Measurements from ENCODE around the gene ATP5F1B. TPM values are rescaled to one million over a fixed set of nuclear protein-coding genes. Genes with fewer than 3 reads are reported as not detected.

Gene ATP5F1B
- total RNA-seq, 1 donor from 2014 or later = 609 TPM

GRCh38 chr12:56622535-56622934, 23.2 kb downstream of the ATP5F1B start:
- H3K27ac ChIP-seq = no peak overlapping the region
- H3K4me3 Mint-ChIP-seq = no peak overlapping the region
- no peak overlapping the region for H3K4me3 ChIP-seq
- no peak for DNase-seq (ENCODE audit: low spot score)
- H3K9me3 Mint-ChIP-seq = no peaks in the 10 kb centered on the region
- H3K27me3 Mint-ChIP-seq (ENCODE audit: insufficient read depth, low read depth) = no peaks in the 10 kb centered on the region
- no peak overlapping the region for H3K9ac ChIP-seq
- H3F3A ChIP-seq (ENCODE audit: low read depth) = peaks cover 5% of the 10 kb centered on the region
- TF ChIP-seq EZH2 (IDR thresholded peaks at IDR 0.05) = no peak
- no peak for TF ChIP-seq CTCF (IDR thresholded peaks at IDR 0.05)
- TF ChIP-seq EZH2phosphoT487 (IDR thresholded peaks at IDR 0.05) = no peak
- peaks cover 10% of the 10 kb centered on the region for H3K4me1 ChIP-seq
- H3K36me3 Mint-ChIP-seq = peaks cover 40% of the 10 kb centered on the region
- no peaks in the 10 kb centered on the region for H3K9me3 ChIP-seq (ENCODE audit: low read depth)
- H2AFZ ChIP-seq (replicated peaks) = no peak overlapping the region
- H3K27ac Mint-ChIP-seq = no peak overlapping the region
- H4K20me1 ChIP-seq (ENCODE audit: low read depth) = peaks cover 94% of the 10 kb centered on the region
- H3K4me1 Mint-ChIP-seq = peaks cover 17% of the 10 kb centered on the region
- H3K27me3 ChIP-seq = no peaks in the 10 kb centered on the region
- H3K36me3 ChIP-seq = no peaks in the 10 kb centered on the region
- H3K4me2 ChIP-seq = no peak overlapping the region
- peaks cover 99% of the 10 kb centered on the region for H3K79me2 ChIP-seq (ENCODE audit: low read depth)

- Mint-ChIP-seq H3K4me1 (peaks cover 4% of the 10 kb centered on the region), H3K9me3 (no peaks in the 10 kb centered on the region), H3K36me3 (peaks cover 42% of the 10 kb centered on the region), H3K4me3 (no peak overlapping the region), H3K27me3 (ENCODE audit: insufficient read depth, low read depth) (peaks cover 2% of the 10 kb centered on the region), H3K27ac (no peak overlapping the region)
- Histone ChIP-seq H3K4me2 (no peak overlapping the region), H3F3A (ENCODE audit: low read depth) (no peaks in the 10 kb centered on the region), H3K4me3 (no peak overlapping the region), H3K9me3 (ENCODE audit: low read depth) (no peaks in the 10 kb centered on the region), H3K9ac (no peak overlapping the region), H4K20me1 (ENCODE audit: low read depth) (peaks cover 74% of the 10 kb centered on the region), H3K36me3 (peaks cover 4% of the 10 kb centered on the region), H3K4me1 (no peaks in the 10 kb centered on the region), H3K27me3 (no peaks in the 10 kb centered on the region), H3K27ac (no peak overlapping the region), H3K79me2 (ENCODE audit: low read depth) (peaks cover 59% of the 10 kb centered on the region), H2AFZ (replicated peaks) (no peak overlapping the region)
- TF ChIP-seq CTCF (IDR thresholded peaks at IDR 0.05) = no peak
- no peak for TF ChIP-seq EZH2 (IDR thresholded peaks at IDR 0.05)
- TF ChIP-seq EZH2phosphoT487 (IDR thresholded peaks at IDR 0.05) = no peak
- no peak for DNase-seq (ENCODE audit: low spot score)
These were observed 28.9 kb downstream of the ATP5F1B start for GRCh38 chr12:56616925-56617324.

GRCh38 chr12:56616244-56616643, 29.5 kb downstream of the ATP5F1B start:
- Histone ChIP-seq H3K36me3 (peaks cover 4% of the 10 kb centered on the region), H3K4me3 (no peak overlapping the region), H3F3A (ENCODE audit: low read depth) (no peaks in the 10 kb centered on the region), H3K9ac (no peak overlapping the region), H2AFZ (replicated peaks) (no peak overlapping the region), H3K79me2 (ENCODE audit: low read depth) (peaks cover 53% of the 10 kb centered on the region), H4K20me1 (ENCODE audit: low read depth) (peaks cover 67% of the 10 kb centered on the region), H3K4me2 (no peak overlapping the region), H3K27ac (no peak overlapping the region), H3K9me3 (ENCODE audit: low read depth) (no peaks in the 10 kb centered on the region), H3K27me3 (no peaks in the 10 kb centered on the region), H3K4me1 (no peaks in the 10 kb centered on the region)
- Mint-ChIP-seq H3K4me1 (peaks cover 3% of the 10 kb centered on the region), H3K4me3 (no peak overlapping the region), H3K27ac (no peak overlapping the region), H3K27me3 (ENCODE audit: insufficient read depth, low read depth) (peaks cover 2% of the 10 kb centered on the region), H3K36me3 (peaks cover 47% of the 10 kb centered on the region), H3K9me3 (no peaks in the 10 kb centered on the region)
- DNase-seq (ENCODE audit: low spot score) = no peak
- TF ChIP-seq EZH2phosphoT487 (IDR thresholded peaks at IDR 0.05) (no peak), CTCF (IDR thresholded peaks at IDR 0.05) (no peak), EZH2 (IDR thresholded peaks at IDR 0.05) (no peak)
